PC-3 (cell line): Measurements from ENCODE around the gene ZNF143. TPM values are rescaled to one million over a fixed set of nuclear protein-coding genes. Genes with fewer than 3 reads are reported as not detected.

Source experiments
- ATAC-seq: fragments of 200-7000 bp; cut with Tn5 transposase; 2 replicates; pipeline ENCODE4 v1.9.1; 2020; ENCODE audit warnings: mild to moderate bottlenecking, moderate library complexity
- BruUV-seq: library from RNA; stranded (reverse); fragments of 400-500 nt; replicated peaks from 2 replicates; lab custom pipeline; 2021; lab: Mats Ljungman, UMichigan
- CTCF ChIA-PET: fragments of 300-600 bp; sonication (Branson Sonifier 250); formaldehyde crosslinking; loops from one replicate; lab custom pipeline; 2022; ENCODE audit warnings: antibody characterized with exemption; lab: Charles Lee
- POLR2A ChIA-PET: fragments of 300-600 bp; sonication (Branson Sonifier 250); formaldehyde crosslinking; loops from one replicate; lab custom pipeline; 2022; ENCODE audit warnings: antibody characterized with exemption; ENCODE audit not compliant: unreplicated experiment; lab: Charles Lee
- DNase-seq: peaks from one replicate; pipeline ENCODE4 v3.0.0-alpha.2; 2015
- H2AFZ ChIP-seq: fragments of 300-600 bp; sonication (generic); 2 replicates; pipeline ENCODE4 v1.6.0; 2016; ENCODE audit warnings: antibody characterized with exemption, low read length
- H3F3A ChIP-seq: fragments of 300-600 bp; sonication (generic); one replicate; pipeline ENCODE4 v1.6.0; 2017; ENCODE audit warnings: antibody characterized with exemption, low read length, control low read depth, mild to moderate bottlenecking; ENCODE audit not compliant: unreplicated experiment
- H3K27ac ChIP-seq: fragments of 300-600 bp; sonication (generic); 2 replicates; pipeline ENCODE4 v1.5.1; 2016; ENCODE audit warnings: mild to moderate bottlenecking, low read length
- H3K27me3 ChIP-seq: fragments of 300-600 bp; sonication (generic); 2 replicates; pipeline ENCODE4 v1.6.1; 2016; ENCODE audit warnings: low read length, mixed read lengths
- H3K36me3 ChIP-seq: fragments of 300-600 bp; sonication (generic); 2 replicates; pipeline ENCODE4 v1.6.1; 2016; ENCODE audit warnings: low read depth, mixed run types, low read length, mixed read lengths
- H3K4me1 ChIP-seq: fragments of 300-600 bp; sonication (generic); 2 replicates; pipeline ENCODE4 v1.5.1; 2016; ENCODE audit warnings: low read length; ENCODE audit not compliant: insufficient read depth
- H3K4me2 ChIP-seq: fragments of 300-600 bp; sonication (generic); 2 replicates; pipeline ENCODE4 v1.6.0; 2016; ENCODE audit warnings: low read length
- H3K4me3 ChIP-seq: fragments of 300-600 bp; sonication (generic); 2 replicates; pipeline ENCODE4 v1.5.1; 2016; ENCODE audit warnings: mild to moderate bottlenecking, low read length, mixed read lengths
- H3K79me2 ChIP-seq: fragments of 300-600 bp; sonication (generic); 2 replicates; pipeline ENCODE4 v1.6.1; 2017; ENCODE audit warnings: low read length, mixed read lengths
- H3K9ac ChIP-seq: fragments of 300-600 bp; sonication (generic); 2 replicates; pipeline ENCODE4 v1.6.0; 2016; ENCODE audit warnings: mild to moderate bottlenecking, low read length
- H3K9me2 ChIP-seq: fragments of 300-600 bp; sonication (generic); replicated peaks from 2 replicates; pipeline ENCODE4 v1.6.1; 2016; ENCODE audit warnings: mixed run types, low read length, mixed read lengths
- H3K9me3 ChIP-seq: fragments of 300-600 bp; sonication (generic); 2 replicates; pipeline ENCODE4 v1.6.1; 2016; ENCODE audit warnings: low read length, mixed read lengths
- H4K20me1 ChIP-seq: fragments of 300-600 bp; sonication (generic); 2 replicates; pipeline ENCODE4 v1.6.1; 2016; ENCODE audit warnings: low read length, mixed read lengths
- EZH2 ChIP-seq: fragments of 300-600 bp; sonication (generic); IDR thresholded peaks from one replicate; pipeline ENCODE4 v1.6.1; 2017; ENCODE audit warnings: antibody characterized with exemption, mild to moderate bottlenecking, low read length; ENCODE audit not compliant: unreplicated experiment
- EZH2phosphoT487 ChIP-seq: fragments of 300-600 bp; sonication (generic); IDR thresholded peaks from 2 replicates; pipeline ENCODE4 v1.6.1; 2018; ENCODE audit warnings: mild to moderate bottlenecking, antibody characterized with exemption, low read length, borderline replicate concordance
- intact Hi-C: fragments of 100-400 bp; cut with micrococcal nuclease; formaldehyde crosslinking; loops from 2 replicates; pipeline ENCODE4 v1.9.0; 2023
- total RNA-seq: library from RNA; depleted of rRNA; stranded (reverse); fragments of >200 nt; gene quantifications from 2 replicates; pipeline ENCODE4 v1.2.3, GENCODE V29; 2014
- TF ChIP-seq, protein P1 (sequence below): fragments of 300-600 bp; sonication (generic); conservative IDR thresholded peaks from 2 replicates; pipeline ENCODE4 v1.5.1; 2017; ENCODE audit warnings: antibody characterized with exemption, low read depth, mild to moderate bottlenecking, low read length

ZNF143 gene
- total RNA-seq, 1 experiment from 2014 or later = 33.9 TPM

DNA sequence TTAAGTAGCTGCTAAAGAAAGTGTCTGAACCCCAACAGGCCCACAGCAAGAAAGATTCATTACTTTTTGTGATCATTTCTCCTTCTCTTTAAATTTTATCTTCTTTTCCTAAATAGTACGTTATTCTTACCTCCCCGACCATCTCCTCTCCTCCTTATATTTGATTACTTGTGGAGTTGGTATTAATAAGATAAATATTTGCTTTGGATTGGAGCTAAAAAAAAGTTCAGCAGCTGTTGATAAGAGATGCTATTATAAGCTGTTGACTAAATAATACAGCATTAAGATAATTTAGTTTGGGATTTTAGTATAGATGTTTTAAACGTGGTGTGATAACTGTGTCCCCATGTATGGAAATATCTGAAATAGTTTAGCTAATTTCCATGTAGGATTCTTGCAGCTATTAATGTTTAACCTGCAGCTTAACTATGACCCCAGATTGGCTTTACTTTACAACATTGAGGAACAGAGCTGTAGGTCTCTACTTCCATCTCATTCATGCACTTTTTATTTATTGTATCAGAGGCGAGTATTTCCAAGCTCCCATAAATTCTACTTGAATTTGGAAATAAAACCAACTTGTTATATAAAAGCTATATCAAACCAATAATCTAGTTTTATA is 37.8 kb downstream of the ZNF143 start:
- intact Hi-C loops = no loop called here
- Histone ChIP-seq H4K20me1 (no peaks in the 10 kb centered on the region), H3K4me2 (no peak overlapping the region), H3K79me2 (no peaks in the 10 kb centered on the region), H3K9me2 (no peaks in the 10 kb centered on the region), H3F3A (no peaks in the 10 kb centered on the region), H3K36me3 (peaks cover 6% of the 10 kb centered on the region; the same call in 1 of the 2 replicates), H3K27me3 (no peaks in the 10 kb centered on the region), H3K9me3 (no peaks in the 10 kb centered on the region), H3K27ac (no peak overlapping the region), H3K4me3 (no peak overlapping the region), H2AFZ (no peak overlapping the region), H3K4me1 (no peaks in the 10 kb centered on the region), H3K9ac (no peak overlapping the region)
- ATAC-seq (no peak), DNase-seq (no peak)
- no TSS peak for BruUV-seq
- no peak for TF ChIP-seq EZH2phosphoT487
- TF ChIP-seq EZH2 = no peak
- TF ChIP-seq, protein P1, sequence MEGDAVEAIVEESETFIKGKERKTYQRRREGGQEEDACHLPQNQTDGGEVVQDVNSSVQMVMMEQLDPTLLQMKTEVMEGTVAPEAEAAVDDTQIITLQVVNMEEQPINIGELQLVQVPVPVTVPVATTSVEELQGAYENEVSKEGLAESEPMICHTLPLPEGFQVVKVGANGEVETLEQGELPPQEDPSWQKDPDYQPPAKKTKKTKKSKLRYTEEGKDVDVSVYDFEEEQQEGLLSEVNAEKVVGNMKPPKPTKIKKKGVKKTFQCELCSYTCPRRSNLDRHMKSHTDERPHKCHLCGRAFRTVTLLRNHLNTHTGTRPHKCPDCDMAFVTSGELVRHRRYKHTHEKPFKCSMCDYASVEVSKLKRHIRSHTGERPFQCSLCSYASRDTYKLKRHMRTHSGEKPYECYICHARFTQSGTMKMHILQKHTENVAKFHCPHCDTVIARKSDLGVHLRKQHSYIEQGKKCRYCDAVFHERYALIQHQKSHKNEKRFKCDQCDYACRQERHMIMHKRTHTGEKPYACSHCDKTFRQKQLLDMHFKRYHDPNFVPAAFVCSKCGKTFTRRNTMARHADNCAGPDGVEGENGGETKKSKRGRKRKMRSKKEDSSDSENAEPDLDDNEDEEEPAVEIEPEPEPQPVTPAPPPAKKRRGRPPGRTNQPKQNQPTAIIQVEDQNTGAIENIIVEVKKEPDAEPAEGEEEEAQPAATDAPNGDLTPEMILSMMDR = no peak
- POLR2A ChIA-PET = interaction anchor here (0.7 kb wide), 1 partner anchor 38 kb away, joined by 5 read pairs; the partner anchor contains the start of gene ZNF143
- CTCF ChIA-PET = no interaction called here

DNA sequence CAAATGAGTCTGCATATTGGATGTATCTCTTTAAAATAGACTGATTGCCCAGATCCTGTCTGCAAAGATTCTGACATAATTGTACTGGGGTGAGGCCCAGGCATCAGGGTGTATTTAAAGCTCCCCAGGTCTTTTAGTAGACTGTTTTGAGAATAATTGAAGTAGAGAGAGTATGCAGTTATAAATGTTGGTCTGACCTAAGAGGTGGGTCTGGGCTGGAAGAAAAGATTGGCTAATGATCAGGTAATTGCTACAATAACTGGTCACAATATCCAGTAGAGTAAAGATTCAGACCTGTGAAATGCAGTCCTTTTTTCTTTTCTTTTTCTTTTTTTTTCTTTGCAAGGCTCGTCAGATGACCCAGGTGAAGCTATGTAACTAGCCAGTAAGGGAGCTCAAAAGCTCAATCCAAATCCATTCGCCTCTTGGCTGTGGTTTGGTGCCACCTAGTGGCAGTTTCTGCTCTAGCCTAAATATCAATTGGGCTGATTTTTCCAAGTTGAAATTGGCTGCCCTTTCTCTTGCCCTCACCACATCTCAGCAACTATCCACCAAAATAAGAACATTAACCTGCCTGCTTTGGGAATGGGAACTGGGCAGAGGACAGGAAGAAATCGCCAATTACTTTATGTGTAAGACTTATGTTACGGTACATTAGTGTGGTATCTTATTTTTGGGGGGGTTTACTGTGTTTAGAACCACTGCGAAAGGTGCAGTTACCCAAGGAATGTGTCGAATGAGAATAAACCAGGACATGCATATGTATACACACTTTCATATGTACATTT is 45.9 kb downstream of the ZNF143 start:
- CTCF ChIA-PET = interaction anchor here (0.6 to 1.1 kb wide), 20 partner anchors 13 to 542 kb away, joined by 3 to 7 read pairs (median 4); partner anchors contain the start of genes TMEM9B, WEE1 and ZNF143
- BruUV-seq = no TSS peak
- Histone ChIP-seq H3K4me2 (no peak overlapping the region), H3K27me3 (no peaks in the 10 kb centered on the region), H2AFZ (no peak overlapping the region), H3K36me3 (peaks cover 3% of the 10 kb centered on the region), H3K4me3 (no peak overlapping the region), H3K4me1 (no peaks in the 10 kb centered on the region), H3K9me2 (no peaks in the 10 kb centered on the region), H3K9me3 (no peaks in the 10 kb centered on the region), H4K20me1 (no peaks in the 10 kb centered on the region), H3K27ac (no peak overlapping the region), H3F3A (no peaks in the 10 kb centered on the region), H3K79me2 (no peaks in the 10 kb centered on the region), H3K9ac (no peak overlapping the region)
- intact Hi-C loops = loop anchor here (1.0 to 2.0 kb wide), 5 partner anchors 46 to 492 kb away; partner anchors contain the start of gene ZNF143
- DNase-seq (peak; percentile 90), ATAC-seq (peak; percentile 88)
- TF ChIP-seq, protein P1 = peak; percentile 91
- no peak for TF ChIP-seq EZH2
- POLR2A ChIA-PET = interaction anchor here (0.6 kb wide), 3 partner anchors 42 to 423 kb away, joined by 4 to 5 read pairs (median 5); no protein-coding TSS in a partner anchor
